Measurements from ENCODE around the gene AOPEP. TPM values are rescaled to one million over a fixed set of nuclear protein-coding genes. Genes with fewer than 3 reads are reported as not detected.

AOPEP gene
- total and polyA plus RNA-seq, 2 of the 13 experiments (the other 11 are each of a cell fraction or from before 2014, with no cell fraction given): 22.2 to 41.6 TPM

GRCh38 chr9:94991961-94992907, 265.7 kb downstream of the AOPEP start (continued):
- TF ChIP-seq MBD4 (IDR thresholded peaks at IDR 0.05; ENCODE audit: borderline replicate concordance, low read length): no peak
- TF ChIP-seq MTF1 (CRISPR knock-in tag; IDR thresholded peaks at IDR 0.05): no peak
- no peak for TF ChIP-seq GPBP1L1 (CRISPR knock-in tag; IDR thresholded peaks at IDR 0.05)
- TF ChIP-seq FOXM1 (CRISPR knock-in tag; IDR thresholded peaks at IDR 0.05): no peak
- no peak for TF ChIP-seq KAT2B (IDR thresholded peaks at IDR 0.05; ENCODE audit: borderline replicate concordance, low read depth, low read length)
- TF ChIP-seq ZFP62 (CRISPR knock-in tag; IDR thresholded peaks at IDR 0.05): no peak
- TF ChIP-seq HMG20A (CRISPR knock-in tag; IDR thresholded peaks at IDR 0.05; ENCODE audit: borderline replicate concordance): peak; percentile 75; the same call in 1 of the 2 replicates
- TF ChIP-seq ZNF318 (CRISPR knock-in tag; IDR thresholded peaks at IDR 0.05): no peak
- peak; percentile 35; the same call in 1 of the 2 replicates for TF ChIP-seq ISL2 (CRISPR knock-in tag; IDR thresholded peaks at IDR 0.05)
- no peak for TF ChIP-seq RARG (CRISPR knock-in tag; IDR thresholded peaks at IDR 0.05; ENCODE audit: low read depth)
- TF ChIP-seq SP2 (CRISPR knock-in tag; IDR thresholded peaks at IDR 0.05): no peak
- peak; percentile 17; the same call in 1 of the 2 replicates for TF ChIP-seq GFI1 (CRISPR knock-in tag; IDR thresholded peaks at IDR 0.05; ENCODE audit: borderline replicate concordance)
- TF ChIP-seq ZNF770 (CRISPR knock-in tag; IDR thresholded peaks at IDR 0.05): 0 out of 2 replicates have a peak, but pooled peaks have one; percentile 41
- TF ChIP-seq ZNF263 (CRISPR knock-in tag; IDR thresholded peaks at IDR 0.05): no peak
- no peak for TF ChIP-seq SUZ12 (IDR thresholded peaks at IDR 0.05; ENCODE audit: low read depth, low read length)
- TF ChIP-seq ZNF556 (CRISPR knock-in tag; IDR thresholded peaks at IDR 0.05; ENCODE audit: borderline replicate concordance): peak; percentile 45; the same call in 1 of the 2 replicates
